Sigmoid colon (tissue), 4 donors: ENCODE measurements around the gene CATSPER4.

Experiments
- POLR2A ChIP-seq, 2 donors: fragments of 450-650 bp; IDR thresholded peaks; one replicate each; pipeline ENCODE4 v1.6.1; 2016; ENCODE audit warnings: antibody characterized with exemption in 2 of 2, mild to moderate bottlenecking in 2 of 2, moderate library complexity in 2 of 2
- POLR2AphosphoS5 ChIP-seq, 4 donors: sonication (generic); formaldehyde crosslinking; IDR thresholded peaks; one replicate each; pipeline ENCODE4 v1.6.1; 2017; ENCODE audit warnings: antibody characterized with exemption in 4 of 4
- TF ChIP-seq, protein P1 (sequence below), 4 experiments: fragments of 450-650 bp in 3 of 4; fragments of 200-600 bp in 1 of 4; IDR thresholded peaks; one replicate each; pipeline ENCODE4 v1.5.1; 2016 to 2019; ENCODE audit warnings: antibody characterized with exemption in 4 of 4, mild to moderate bottlenecking in 3 of 4, moderate library complexity in 2 of 4

DNA sequence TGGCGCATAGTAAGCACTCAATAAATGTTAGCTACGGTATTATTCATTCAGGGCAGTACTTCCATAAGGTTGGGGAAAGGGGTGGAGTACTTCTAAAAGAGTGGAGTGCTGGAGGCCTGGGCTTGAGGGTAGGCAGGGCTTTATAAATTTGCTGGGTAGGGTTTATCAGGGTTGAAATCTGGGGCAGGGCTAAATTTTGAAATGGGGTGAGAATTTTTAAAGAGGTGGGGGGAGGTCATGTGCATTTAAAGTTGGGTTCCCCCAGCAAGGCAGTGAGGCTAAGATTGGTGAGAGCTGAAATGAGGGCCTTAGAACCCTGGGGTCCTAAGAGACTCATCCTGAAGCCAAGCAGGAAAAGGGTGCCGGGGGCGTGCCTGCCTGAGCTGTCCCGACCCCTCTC, 10.0 kb downstream of the CATSPER4 start:
- TF ChIP-seq POLR2AphosphoS5 (IDR thresholded peaks at IDR 0.05) = no peak
- TF ChIP-seq, protein P1, sequence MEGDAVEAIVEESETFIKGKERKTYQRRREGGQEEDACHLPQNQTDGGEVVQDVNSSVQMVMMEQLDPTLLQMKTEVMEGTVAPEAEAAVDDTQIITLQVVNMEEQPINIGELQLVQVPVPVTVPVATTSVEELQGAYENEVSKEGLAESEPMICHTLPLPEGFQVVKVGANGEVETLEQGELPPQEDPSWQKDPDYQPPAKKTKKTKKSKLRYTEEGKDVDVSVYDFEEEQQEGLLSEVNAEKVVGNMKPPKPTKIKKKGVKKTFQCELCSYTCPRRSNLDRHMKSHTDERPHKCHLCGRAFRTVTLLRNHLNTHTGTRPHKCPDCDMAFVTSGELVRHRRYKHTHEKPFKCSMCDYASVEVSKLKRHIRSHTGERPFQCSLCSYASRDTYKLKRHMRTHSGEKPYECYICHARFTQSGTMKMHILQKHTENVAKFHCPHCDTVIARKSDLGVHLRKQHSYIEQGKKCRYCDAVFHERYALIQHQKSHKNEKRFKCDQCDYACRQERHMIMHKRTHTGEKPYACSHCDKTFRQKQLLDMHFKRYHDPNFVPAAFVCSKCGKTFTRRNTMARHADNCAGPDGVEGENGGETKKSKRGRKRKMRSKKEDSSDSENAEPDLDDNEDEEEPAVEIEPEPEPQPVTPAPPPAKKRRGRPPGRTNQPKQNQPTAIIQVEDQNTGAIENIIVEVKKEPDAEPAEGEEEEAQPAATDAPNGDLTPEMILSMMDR (IDR thresholded peaks at IDR 0.05) = no peak
- TF ChIP-seq POLR2A (IDR thresholded peaks at IDR 0.05) = no peak
